Dermis blood vessel endothelial cell (primary cell): Measurements from ENCODE around the gene ABLIM2. TPM values are rescaled to one million over a fixed set of nuclear protein-coding genes. Genes with fewer than 3 reads are reported as not detected.

Source experiments
- DNase-seq: peaks from one replicate; pipeline ENCODE4 v3.0.0; 2010
- total RNA-seq: library from RNA; depleted of rRNA; stranded (reverse); fragments of >200 nt; gene quantifications from 2 replicates; pipeline ENCODE4 v1.2.3, GENCODE V29; 2014

ABLIM2 gene
- total RNA-seq, 1 donor from 2014 or later: 8.8 TPM

- no peak for DNase-seq
These were observed 118.0 kb downstream of the ABLIM2 start for GRCh38 chr4:8040607-8041006.

DNA sequence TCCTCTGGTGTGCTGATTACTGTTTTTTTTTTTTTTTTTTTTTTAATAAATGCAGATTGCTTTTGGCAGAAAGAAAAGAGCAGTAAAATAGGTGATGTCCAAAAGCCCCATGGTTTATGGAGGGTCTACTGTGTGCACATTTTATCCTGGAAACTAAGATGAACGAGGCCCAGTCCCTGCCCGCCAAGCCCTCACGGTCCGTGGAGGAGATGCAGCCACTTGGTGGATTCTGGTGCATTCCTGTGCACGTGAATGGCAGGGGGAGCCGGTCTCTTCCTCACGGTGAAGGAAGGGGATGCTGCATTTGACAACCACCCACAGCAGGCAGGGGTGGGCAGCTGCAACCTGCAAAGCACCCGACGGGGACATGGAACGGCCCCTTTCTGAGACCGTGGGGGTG lies 118.8 kb downstream of the ABLIM2 start:
- DNase-seq: no peak

- DNase-seq: peak; percentile 44
These were observed 119.3 kb downstream of the ABLIM2 start for GRCh38 chr4:8039290-8039689.

DNA sequence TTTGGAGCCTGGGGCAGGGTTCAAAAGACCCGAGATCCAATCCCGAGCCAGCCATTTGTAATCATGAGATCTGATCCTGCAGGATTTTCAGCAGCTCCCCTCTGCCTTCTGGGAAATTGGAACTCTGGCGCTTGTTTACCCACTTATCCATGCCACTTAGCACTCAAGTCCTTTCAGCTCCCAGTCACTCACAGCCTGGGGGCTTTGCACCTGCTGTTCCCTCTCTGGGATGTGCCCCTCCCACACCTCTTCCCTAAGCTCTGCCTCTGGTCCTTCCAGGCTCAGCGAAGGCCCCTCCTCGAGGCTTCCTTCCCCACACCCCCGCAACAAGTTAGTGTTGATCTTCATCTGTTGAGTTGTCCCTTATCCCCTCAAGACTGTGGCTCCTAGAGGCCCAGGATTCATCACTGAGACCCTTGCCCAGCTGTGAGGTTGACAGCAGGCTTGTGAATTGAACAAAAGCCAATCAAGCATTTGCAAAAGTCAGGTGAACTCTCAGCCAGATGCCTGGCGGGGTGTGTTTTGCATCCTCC lies 119.8 kb downstream of the ABLIM2 start:
- no peak for DNase-seq

DNA sequence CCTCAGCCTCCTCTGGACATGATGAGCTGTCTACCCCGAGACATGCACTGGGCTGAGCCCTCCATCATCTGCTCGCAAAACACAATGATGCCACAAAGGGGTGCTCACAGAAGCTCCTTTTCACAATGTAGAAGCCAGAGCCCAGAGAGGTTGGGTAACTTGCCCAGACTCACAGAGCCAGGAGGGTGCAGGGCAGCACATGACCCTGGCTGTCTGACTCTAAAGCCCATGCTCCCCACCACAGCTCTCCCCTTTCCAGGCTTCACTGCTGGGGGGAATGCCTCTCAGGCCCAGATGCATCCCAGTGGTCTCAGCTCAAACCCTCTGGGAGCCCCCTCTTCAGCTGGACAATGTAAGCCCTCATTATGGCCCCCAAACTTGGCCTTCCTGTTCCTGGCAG lies 120.5 kb downstream of the ABLIM2 start:
- no peak for DNase-seq

DNA sequence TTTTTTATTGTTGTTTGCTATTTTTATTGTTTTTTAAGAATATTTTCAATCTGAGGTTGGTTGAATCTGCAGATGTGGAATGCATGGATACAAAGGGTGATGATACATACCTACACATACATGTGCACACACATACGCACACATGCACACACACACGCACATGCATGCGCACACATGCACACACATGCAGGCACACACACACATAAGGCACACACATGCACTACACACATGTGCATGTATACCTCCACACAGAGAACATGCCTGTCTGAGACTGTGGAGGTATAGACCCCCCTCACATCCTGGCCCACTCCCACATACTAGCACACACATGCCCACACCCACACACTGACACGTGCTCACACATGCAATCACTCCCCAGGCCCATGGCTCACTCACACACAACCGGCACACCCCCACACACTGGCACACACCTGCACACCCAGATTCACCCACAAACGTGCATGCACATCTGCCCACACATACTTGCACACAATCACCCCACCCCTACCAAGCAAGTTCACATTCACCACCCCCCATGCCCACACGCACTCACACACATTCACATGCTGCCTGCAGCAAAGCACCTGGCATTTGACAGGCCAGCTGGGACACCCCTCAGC lies 121.4 kb downstream of the ABLIM2 start:
- no peak for DNase-seq

DNA sequence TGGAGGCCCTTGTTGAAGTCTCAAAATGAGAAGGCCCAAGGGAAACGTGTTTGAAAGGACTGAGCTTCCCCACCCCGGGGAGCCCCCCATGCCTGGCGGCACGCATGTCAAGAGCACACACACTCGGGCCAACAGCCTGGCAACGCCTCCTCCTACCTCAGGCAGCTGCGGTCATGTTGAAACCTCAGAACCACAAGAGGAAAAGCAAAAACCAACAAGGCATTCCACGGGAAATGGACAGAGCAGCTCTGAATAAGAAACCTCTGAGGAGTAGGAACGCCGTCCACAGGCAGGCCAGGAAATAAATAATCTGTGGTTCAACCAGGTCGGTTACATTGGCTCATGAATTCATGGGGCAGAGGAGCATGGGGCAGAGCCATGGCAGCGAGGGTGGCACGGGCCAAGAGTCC lies 123.2 kb downstream of the ABLIM2 start:
- peak; percentile 57 for DNase-seq

DNA sequence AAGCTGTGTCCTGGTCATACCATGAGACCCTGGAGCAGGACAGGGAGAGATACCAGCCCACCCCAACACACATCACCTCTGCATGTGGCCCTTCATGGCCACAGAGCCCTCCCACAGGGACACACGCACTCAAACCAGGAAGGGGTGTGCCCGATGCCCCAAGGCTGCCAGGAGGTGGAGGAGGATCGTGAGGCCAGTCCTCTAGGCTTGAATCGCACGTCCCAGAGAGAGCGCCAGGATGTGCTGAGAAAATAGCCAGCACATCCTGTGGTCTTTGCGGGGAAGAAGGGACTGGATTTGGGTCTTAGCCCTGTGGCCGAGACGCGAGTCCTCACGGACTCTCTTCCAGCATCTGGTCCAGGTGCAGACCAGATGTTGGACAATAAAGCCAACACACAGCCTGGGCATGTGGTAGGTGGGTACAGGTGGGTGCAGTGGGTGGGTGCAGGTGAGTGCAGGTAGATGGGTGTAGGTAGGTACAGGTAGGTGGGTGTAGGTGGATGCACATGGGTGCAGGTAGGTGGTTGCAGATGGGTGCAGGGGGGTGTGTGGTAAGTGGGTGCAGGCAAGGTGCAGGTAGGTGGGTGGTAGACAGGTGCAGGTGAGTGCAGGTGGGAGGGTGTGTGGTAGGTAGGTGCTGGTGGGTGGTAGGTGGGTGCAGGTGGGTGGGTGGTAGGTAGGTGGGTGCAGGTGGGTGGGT lies 124.6 kb downstream of the ABLIM2 start:
- no peak for DNase-seq

GRCh38 chr4:8033067-8033755 lies 125.4 kb downstream of the ABLIM2 start:
- no peak for DNase-seq

DNA sequence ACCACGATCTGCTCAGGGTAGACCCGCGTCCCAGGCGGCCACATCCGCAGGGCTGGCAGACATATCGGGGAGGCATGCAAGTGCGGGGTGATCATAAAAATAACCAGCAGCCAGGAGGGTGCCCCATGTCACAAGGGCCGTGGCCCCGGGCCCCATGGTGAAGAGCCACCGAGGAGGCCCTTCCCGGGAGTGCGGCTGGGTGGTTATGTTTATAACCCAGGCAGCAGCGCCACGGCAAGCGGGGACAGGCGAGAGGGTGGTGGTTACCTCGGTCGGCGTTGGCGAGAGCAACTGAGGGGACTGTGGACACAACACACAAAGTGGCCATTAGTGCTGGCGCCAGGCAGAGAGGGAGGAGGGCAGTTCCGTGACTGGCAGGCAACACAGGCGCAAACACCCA lies 126.2 kb downstream of the ABLIM2 start:
- no peak for DNase-seq

GRCh38 chr4:8030121-8030781 lies 128.4 kb downstream of the ABLIM2 start:
- no peak for DNase-seq

GRCh38 chr4:8029689-8030088 lies 128.9 kb downstream of the ABLIM2 start:
- DNase-seq: peak; percentile 28

- DNase-seq: no peak
These were observed 129.6 kb downstream of the ABLIM2 start for GRCh38 chr4:8028884-8029568.

GRCh38 chr4:8028368-8028767 lies 130.2 kb downstream of the ABLIM2 start:
- no peak for DNase-seq

GRCh38 chr4:8026453-8026852 lies 132.2 kb downstream of the ABLIM2 start:
- DNase-seq: no peak

DNA sequence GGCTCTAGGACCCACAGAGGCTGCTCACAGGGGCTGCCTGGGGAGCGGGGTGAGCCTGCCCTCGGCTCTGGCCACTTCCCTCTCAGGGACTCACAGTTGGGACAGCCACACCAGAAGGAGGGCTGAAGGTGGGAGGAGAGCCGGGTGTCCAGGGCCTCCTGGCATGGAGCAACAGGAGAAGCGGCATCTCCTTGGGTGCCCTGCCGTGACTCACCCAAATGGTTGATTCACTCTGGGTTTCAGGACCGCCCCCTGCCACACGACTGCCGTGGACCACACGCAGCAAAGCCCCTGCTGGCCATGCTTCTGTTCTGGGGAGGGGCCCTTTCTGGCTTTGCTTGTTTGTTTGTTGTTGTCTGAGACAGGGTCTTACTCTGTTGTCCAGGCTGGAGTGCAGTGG lies 132.9 kb downstream of the ABLIM2 start:
- DNase-seq: no peak

- DNase-seq: no peak
These were observed 134.4 kb downstream of the ABLIM2 start for GRCh38 chr4:8024073-8024786.

DNA sequence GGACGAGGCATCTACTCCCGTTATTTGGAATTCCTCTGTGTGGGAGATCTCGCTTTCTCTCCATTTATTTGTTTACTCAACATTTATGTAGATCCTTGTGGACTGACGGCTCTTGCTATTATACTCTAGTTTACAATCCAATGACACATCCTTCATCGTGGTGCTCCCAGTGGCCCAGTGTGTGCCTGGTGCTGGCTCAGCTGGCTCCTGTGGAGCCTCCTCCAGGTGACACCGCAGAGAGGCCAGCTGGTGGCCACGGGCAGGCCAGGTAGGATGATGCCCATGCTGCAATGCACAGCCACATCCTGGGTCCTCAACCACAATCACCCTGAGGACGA lies 134.9 kb downstream of the ABLIM2 start:
- DNase-seq: no peak

GRCh38 chr4:8022767-8023695 lies 135.6 kb downstream of the ABLIM2 start:
- no peak for DNase-seq

- peak; percentile 42 for DNase-seq
These were observed 136.8 kb downstream of the ABLIM2 start for GRCh38 chr4:8021796-8022195.
